ENCODE data around the gene ZNF148.

GRCh38 chr3:125389282-125389681 is 14.2 kb upstream of the ZNF148 start:
- TF ChIP-seq POLR2A (IDR thresholded peaks at IDR 0.05; ENCODE audit: low read depth, low read length) (no peak), CTCF (conservative IDR thresholded peaks at IDR 0.05; ENCODE audit: low read depth, low read length) (no peak), CHD1 (IDR thresholded peaks at IDR 0.05; ENCODE audit: low read depth, low read length) (no peak), BHLHE40 (IDR thresholded peaks at IDR 0.05; ENCODE audit: low read depth, low read length) (no peak), RCOR1 (IDR thresholded peaks at IDR 0.05; ENCODE audit: insufficient replicate concordance, low read length) (no peak), MXI1 (IDR thresholded peaks at IDR 0.05; ENCODE audit: borderline replicate concordance, low read depth, low read length) (no peak), CEBPB (IDR thresholded peaks at IDR 0.05; ENCODE audit: low read depth, low read length) (no peak), RAD21 (IDR thresholded peaks at IDR 0.05; ENCODE audit: low read length) (no peak), ELK1 (IDR thresholded peaks at IDR 0.05; ENCODE audit: borderline replicate concordance, low read depth, low read length) (no peak)

Data from IMR-90 (cell line).